SK-N-SH (cell line): ENCODE data around the gene ASH1L. TPM values are rescaled to one million over a fixed set of nuclear protein-coding genes. Genes with fewer than 3 reads are reported as not detected.

Source experiments
- CTCF ChIA-PET: fragments of 300-600, 350-600 bp; formaldehyde crosslinking; extraction: SDS; loops from one replicate; lab custom pipeline; 2021; lab: Yijun Ruan, JAX
- POLR2A ChIA-PET: fragments of 350-600 bp; sonication (Branson Sonifier 250); formaldehyde crosslinking; extraction: SDS; loops from one replicate; lab custom pipeline; 2020; ENCODE audit warnings: antibody characterized with exemption, inconsistent platforms; lab: Yijun Ruan, JAX
- DNase-seq: peaks from one replicate; pipeline ENCODE4 v3.0.0; 2012
- H2AFZ ChIP-seq: fragments of 200-600 bp; sonication (generic); 2 replicates; pipeline ENCODE4 v1.8.1; 2016; ENCODE audit warnings: antibody characterized with exemption, mild to moderate bottlenecking, low read depth
- H3F3A ChIP-seq: fragments of 200-600 bp; sonication (generic); replicated peaks from 2 replicates; pipeline ENCODE3; 2016; ENCODE audit warnings: antibody characterized with exemption, mild to moderate bottlenecking; ENCODE audit not compliant: insufficient read depth
- H3K27ac ChIP-seq, 2 experiments: fragments of 200-500 bp in 1 of 2; fragments of 200-600 bp in 1 of 2; sonication (Bioruptor generic) in 1 of 2; sonication (generic), shearing (Covaris generic) in 1 of 2; 2 replicates each; pipeline versions ENCODE4 v1.5.1 to v1.6.1; 2014 to 2016; ENCODE audit warnings: low read depth in 2 of 2, inconsistent platforms in 1 of 2, low read length in 1 of 2, mild to moderate bottlenecking in 1 of 2, mixed read lengths in 1 of 2
- H3K27me3 ChIP-seq: fragments of 200-600 bp; sonication (generic), shearing (Covaris generic); 2 replicates; pipeline ENCODE4 v1.6.1; 2016; ENCODE audit warnings: mixed run types; ENCODE audit not compliant: insufficient read depth
- H3K36me3 ChIP-seq, 2 experiments: fragments of 200-500 bp in 1 of 2; fragments of 200-600 bp in 1 of 2; sonication (Bioruptor generic) in 1 of 2; sonication (generic) in 1 of 2; replicated peaks in 1 of 2; 2 replicates each; pipeline versions ENCODE3 to v1.5.1; 2014 to 2016; ENCODE audit warnings: low read length in 1 of 2, mild to moderate bottlenecking in 1 of 2; ENCODE audit not compliant: insufficient read depth in 2 of 2, control insufficient read depth in 1 of 2
- H3K4me1 ChIP-seq, 2 experiments: fragments of 200-500 bp in 1 of 2; fragments of 200-600 bp in 1 of 2; sonication (Bioruptor generic) in 1 of 2; sonication (generic), shearing (Covaris generic) in 1 of 2; 2 replicates each; pipeline versions ENCODE4 v1.5.1 to v1.6.1; 2014 to 2016; ENCODE audit warnings: low read depth in 1 of 2, low read length in 1 of 2, mixed run types in 1 of 2; ENCODE audit not compliant: insufficient read depth in 2 of 2, control insufficient read depth in 1 of 2
- H3K4me2 ChIP-seq: fragments of 200-600 bp; sonication (generic), shearing (Covaris generic); 2 replicates; pipeline ENCODE4 v1.6.1; 2017; ENCODE audit warnings: mixed run types
- H3K4me3 ChIP-seq, 2 experiments: fragments of 200-500 bp in 1 of 2; fragments of 200-600 bp in 1 of 2; sonication (Bioruptor generic) in 1 of 2; sonication (generic), shearing (Covaris generic) in 1 of 2; 2 replicates each; pipeline versions ENCODE4 v1.5.1 to v1.8.1; 2014 to 2016; ENCODE audit warnings: low read depth in 2 of 2, inconsistent platforms in 1 of 2, low read length in 1 of 2, mild to moderate bottlenecking in 1 of 2, mixed read lengths in 1 of 2, moderate library complexity in 1 of 2
- H3K79me2 ChIP-seq: fragments of 200-600 bp; sonication (generic); 2 replicates; pipeline ENCODE4 v1.8.1; 2017; ENCODE audit warnings: mild to moderate bottlenecking; ENCODE audit not compliant: insufficient read depth
- H3K9ac ChIP-seq: fragments of 200-600 bp; sonication (generic); 2 replicates; pipeline ENCODE4 v1.6.1; 2017; ENCODE audit warnings: mixed run types
- H3K9me2 ChIP-seq: fragments of 200-600 bp; sonication (generic); 2 replicates; pipeline ENCODE4 v1.6.1; 2017; ENCODE audit warnings: mixed run types
- H3K9me3 ChIP-seq: fragments of 200-600 bp; sonication (generic); 2 replicates; pipeline ENCODE4 v1.6.1; 2017; ENCODE audit warnings: mixed run types, mild to moderate bottlenecking, moderate library complexity
- H4K20me1 ChIP-seq: fragments of 200-600 bp; sonication (generic); 2 replicates; pipeline ENCODE4 v1.6.1; 2017; ENCODE audit warnings: mild to moderate bottlenecking, mixed run types; ENCODE audit not compliant: insufficient read depth
- FOXJ3 ChIP-seq: sonication (generic); formaldehyde crosslinking; IDR thresholded peaks from 2 replicates; pipeline ENCODE4 v1.5.1; 2020; ENCODE audit warnings: mild to moderate bottlenecking, missing genetic modification reagents
- GATA2 ChIP-seq: sonication (generic); formaldehyde crosslinking; IDR thresholded peaks from 2 replicates; pipeline ENCODE4 v1.5.0; 2020; ENCODE audit warnings: mild to moderate bottlenecking, missing genetic modification reagents
- MXI1 ChIP-seq: IDR thresholded peaks from 2 replicates; pipeline ENCODE4 v1.6.1; 2012; ENCODE audit warnings: mild to moderate bottlenecking, low read depth, low read length, improper control_type of control experiment
- NRF1 ChIP-seq: IDR thresholded peaks from 2 replicates; pipeline ENCODE4 v1.6.1; 2012; ENCODE audit warnings: low read depth, mild to moderate bottlenecking, low read length
- RAD21 ChIP-seq: IDR thresholded peaks from 2 replicates; pipeline ENCODE4 v1.6.1; 2012; ENCODE audit warnings: mild to moderate bottlenecking, low read length
- RCOR1 ChIP-seq: fragments of 150-350 bp; IDR thresholded peaks from 2 replicates; pipeline ENCODE4 v1.6.1; 2017; ENCODE audit warnings: antibody characterized with exemption, low read length
- WGBS: methylation state at CpG from one replicate; pipeline ENCODE4 v1.1.6; 2017; ENCODE audit warnings: low lambda C conversion rate; 5-methylcytosine and 5-hydroxymethylcytosine counted together
- polyA plus RNA-seq, 3 experiments: library from polyadenylated mRNA; depleted of rRNA; stranded (reverse); fragments of >200 nt; gene quantifications; 2 replicates each; pipeline ENCODE4 v1.2.3, GENCODE V29; 2012
- TF ChIP-seq, protein P1 (sequence below): IDR thresholded peaks from 2 replicates; pipeline ENCODE4 v1.4.0; 2012; ENCODE audit warnings: low read depth, borderline replicate concordance
- TF ChIP-seq, protein P2 (sequence below): fragments of 150-350 bp; IDR thresholded peaks from 2 replicates; pipeline ENCODE4 v1.6.1; 2016; ENCODE audit warnings: mild to moderate bottlenecking, low read depth, low read length

The ASH1L gene
- polyA plus RNA-seq, 1 of the 3 experiments (the other 2 are of a cell fraction) = 13.4 TPM

DNA sequence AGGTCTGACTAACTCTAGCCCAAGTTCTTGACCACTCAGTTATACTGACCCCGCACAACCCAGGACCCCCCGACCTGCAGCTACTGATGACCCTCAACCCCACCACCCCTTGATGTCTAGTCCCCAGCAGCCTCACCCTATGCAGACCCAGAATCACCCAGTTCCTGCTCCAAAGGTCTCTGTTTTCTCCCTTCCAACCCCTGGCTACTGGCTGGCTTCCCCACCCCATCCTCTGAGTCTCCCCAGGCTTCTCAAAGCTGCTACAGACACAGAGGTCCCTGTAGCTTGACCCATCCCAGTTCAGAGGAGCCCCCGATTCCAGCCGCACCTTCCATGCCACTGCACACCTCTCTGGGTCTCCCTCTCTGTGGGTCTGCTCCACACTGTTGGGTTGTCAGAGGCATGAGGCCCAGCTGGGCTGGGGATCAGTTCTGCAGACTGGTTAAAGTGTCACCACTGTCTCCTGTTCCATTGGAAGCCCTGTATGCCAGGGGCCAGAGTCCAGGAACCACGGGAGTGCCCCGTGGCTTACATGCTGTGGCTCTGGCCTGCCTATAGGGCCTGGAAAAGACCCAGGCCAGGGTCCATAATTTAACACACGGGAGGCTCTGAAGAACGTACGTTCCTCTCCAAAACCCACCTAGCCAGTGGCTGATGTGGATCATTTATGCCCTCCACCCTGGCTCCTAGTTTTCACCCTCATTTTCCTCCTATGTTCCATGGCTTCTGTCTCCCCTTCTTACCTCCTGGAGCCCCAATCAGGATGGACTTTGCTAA is 261.9 kb downstream of the ASH1L start:
- ChIA-PET POLR2A (no interaction called here), CTCF (interaction anchor here (1.0 to 2.9 kb wide), 3 partner anchors 9 to 50 kb away, joined by 3 to 15 read pairs (median 4); no protein-coding TSS in a partner anchor)
- no peak for DNase-seq
- Histone ChIP-seq H3F3A (no peaks in the 10 kb centered on the region), H3K36me3 (no peaks in the 10 kb centered on the region), H3K4me2 (no peak overlapping the region), H3K79me2 (no peaks in the 10 kb centered on the region), H3K27ac (no peak overlapping the region), H3K4me1 (no peaks in the 10 kb centered on the region), H3K4me3 (no peak overlapping the region), H2AFZ (no peak overlapping the region), H3K9me3 (no peaks in the 10 kb centered on the region), H3K9ac (no peak overlapping the region), H4K20me1 (no peaks in the 10 kb centered on the region), H3K27me3 (no peaks in the 10 kb centered on the region), H3K9me2 (no peaks in the 10 kb centered on the region)
- no peak for TF ChIP-seq RAD21
- no peak for TF ChIP-seq MXI1
- TF ChIP-seq, protein P1, sequence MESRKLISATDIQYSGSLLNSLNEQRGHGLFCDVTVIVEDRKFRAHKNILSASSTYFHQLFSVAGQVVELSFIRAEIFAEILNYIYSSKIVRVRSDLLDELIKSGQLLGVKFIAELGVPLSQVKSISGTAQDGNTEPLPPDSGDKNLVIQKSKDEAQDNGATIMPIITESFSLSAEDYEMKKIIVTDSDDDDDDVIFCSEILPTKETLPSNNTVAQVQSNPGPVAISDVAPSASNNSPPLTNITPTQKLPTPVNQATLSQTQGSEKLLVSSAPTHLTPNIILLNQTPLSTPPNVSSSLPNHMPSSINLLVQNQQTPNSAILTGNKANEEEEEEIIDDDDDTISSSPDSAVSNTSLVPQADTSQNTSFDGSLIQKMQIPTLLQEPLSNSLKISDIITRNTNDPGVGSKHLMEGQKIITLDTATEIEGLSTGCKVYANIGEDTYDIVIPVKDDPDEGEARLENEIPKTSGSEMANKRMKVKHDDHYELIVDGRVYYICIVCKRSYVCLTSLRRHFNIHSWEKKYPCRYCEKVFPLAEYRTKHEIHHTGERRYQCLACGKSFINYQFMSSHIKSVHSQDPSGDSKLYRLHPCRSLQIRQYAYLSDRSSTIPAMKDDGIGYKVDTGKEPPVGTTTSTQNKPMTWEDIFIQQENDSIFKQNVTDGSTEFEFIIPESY = no peak
- TF ChIP-seq, protein P2, sequence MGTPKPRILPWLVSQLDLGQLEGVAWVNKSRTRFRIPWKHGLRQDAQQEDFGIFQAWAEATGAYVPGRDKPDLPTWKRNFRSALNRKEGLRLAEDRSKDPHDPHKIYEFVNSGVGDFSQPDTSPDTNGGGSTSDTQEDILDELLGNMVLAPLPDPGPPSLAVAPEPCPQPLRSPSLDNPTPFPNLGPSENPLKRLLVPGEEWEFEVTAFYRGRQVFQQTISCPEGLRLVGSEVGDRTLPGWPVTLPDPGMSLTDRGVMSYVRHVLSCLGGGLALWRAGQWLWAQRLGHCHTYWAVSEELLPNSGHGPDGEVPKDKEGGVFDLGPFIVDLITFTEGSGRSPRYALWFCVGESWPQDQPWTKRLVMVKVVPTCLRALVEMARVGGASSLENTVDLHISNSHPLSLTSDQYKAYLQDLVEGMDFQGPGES = no peak
- WGBS = 70% methylated on average over 8 of the region's 9 CpGs

DNA sequence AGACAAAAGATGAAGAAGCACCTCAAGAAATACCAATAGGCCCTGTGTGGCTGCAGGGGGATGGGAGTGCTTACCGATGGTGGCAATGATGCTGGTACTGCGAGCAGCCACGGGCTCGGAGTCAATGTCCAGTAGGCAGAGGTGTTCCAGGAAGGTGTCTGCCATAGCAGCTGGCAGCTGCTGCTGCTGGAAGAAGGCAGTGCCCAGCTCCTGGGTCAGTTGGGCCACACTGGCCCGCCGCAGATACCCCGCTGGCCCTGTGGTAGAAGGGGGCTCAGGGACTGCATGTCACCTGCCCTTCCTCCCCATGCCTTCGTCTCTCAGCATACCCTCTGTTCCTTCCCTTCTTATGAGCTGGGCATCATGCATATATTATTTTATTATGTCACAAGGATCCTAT is 262.6 kb downstream of the ASH1L start:
- Histone ChIP-seq H4K20me1 (no peaks in the 10 kb centered on the region), H3K79me2 (no peaks in the 10 kb centered on the region), H3F3A (no peaks in the 10 kb centered on the region), H3K4me3 (no peak overlapping the region), H3K27ac (no peak overlapping the region), H3K4me2 (no peak overlapping the region), H3K9ac (no peak overlapping the region), H2AFZ (no peak overlapping the region), H3K27me3 (no peaks in the 10 kb centered on the region), H3K4me1 (no peaks in the 10 kb centered on the region), H3K9me2 (no peaks in the 10 kb centered on the region), H3K9me3 (no peaks in the 10 kb centered on the region), H3K36me3 (no peaks in the 10 kb centered on the region)
- WGBS = 81% methylated on average over 8 of the region's 8 CpGs
- DNase-seq = no peak
- CTCF ChIA-PET = interaction anchor here (1.0 to 2.9 kb wide), 2 partner anchors 22 to 50 kb away, joined by 4 to 15 read pairs; no protein-coding TSS in a partner anchor
- TF ChIP-seq RCOR1 = no peak
- POLR2A ChIA-PET = no interaction called here

DNA sequence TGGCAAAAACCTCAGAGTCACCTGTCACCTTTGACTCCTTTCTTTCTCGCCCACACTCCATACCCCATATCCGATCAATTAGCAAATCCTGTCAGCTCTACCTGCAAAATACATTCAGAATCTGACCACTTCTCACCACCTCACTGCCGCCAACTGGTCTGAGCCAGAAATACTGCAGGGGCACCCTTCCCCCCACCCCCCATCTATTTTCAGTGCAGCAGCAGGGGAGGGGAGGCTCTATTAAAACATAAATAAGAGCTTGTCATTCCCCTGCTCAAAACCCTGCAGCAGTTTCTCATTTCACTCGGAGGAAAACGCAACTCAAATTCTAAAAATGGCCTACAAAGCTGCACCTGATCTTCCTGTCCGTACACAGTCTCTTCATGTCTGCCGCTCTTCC is 265.2 kb downstream of the ASH1L start:
- Histone ChIP-seq H3F3A (no peaks in the 10 kb centered on the region), H3K9ac (no peak overlapping the region), H3K36me3 (no peaks in the 10 kb centered on the region), H3K9me3 (no peaks in the 10 kb centered on the region), H3K79me2 (no peaks in the 10 kb centered on the region), H3K27ac (no peak overlapping the region), H3K4me2 (no peak overlapping the region), H3K27me3 (no peaks in the 10 kb centered on the region), H3K9me2 (no peaks in the 10 kb centered on the region), H4K20me1 (no peaks in the 10 kb centered on the region), H2AFZ (no peak overlapping the region), H3K4me1 (no peaks in the 10 kb centered on the region), H3K4me3 (no peak overlapping the region)
- ChIA-PET CTCF (interaction anchor here (0.8 to 1.3 kb wide), 2 partner anchors 11 to 26 kb away, joined by 3 to 6 read pairs; partner anchors contain the start of gene FDPS), POLR2A (no interaction called here)
- TF ChIP-seq FOXJ3 (CRISPR knock-in tag) = no peak
- TF ChIP-seq NRF1 = no peak
- TF ChIP-seq GATA2 (CRISPR knock-in tag) = no peak
- WGBS = 83% methylated on average over 7 of the region's 7 CpGs
- DNase-seq = no peak
